ENCODE measurements around the gene CDHR3.
A peak's percentile ranks its signal among the peaks of the same experiment; 100 is the strongest.

Gene CDHR3

GRCh38 chr7:106031300-106032035 is 68.4 kb downstream of the CDHR3 start:
- DNase-seq: no peak

- DNase-seq: no peak
Observed at GRCh38 chr7:106032295-106032694, 69.2 kb downstream of the CDHR3 start.

- DNase-seq: no peak
Observed at GRCh38 chr7:106033735-106034134, 70.7 kb downstream of the CDHR3 start.

- no peak for DNase-seq
Observed at GRCh38 chr7:106034383-106034782, 71.3 kb downstream of the CDHR3 start.

GRCh38 chr7:106035568-106035967 is 72.5 kb downstream of the CDHR3 start:
- DNase-seq: no peak

- no peak for DNase-seq
Observed at GRCh38 chr7:106036004-106036403, 72.9 kb downstream of the CDHR3 start.

- no peak for DNase-seq
Observed at GRCh38 chr7:106037489-106038176, 74.6 kb downstream of the CDHR3 start.

GRCh38 chr7:106038289-106038688 is 75.2 kb downstream of the CDHR3 start:
- DNase-seq: no peak

- DNase-seq: no peak
Observed at GRCh38 chr7:106038916-106039315, 75.9 kb downstream of the CDHR3 start.

- DNase-seq: no peak
Observed at GRCh38 chr7:106039486-106040060, 76.5 kb downstream of the CDHR3 start.

- DNase-seq: peak; percentile 24 to 27
Observed at GRCh38 chr7:106041140-106041717, 78.2 kb downstream of the CDHR3 start.

- no peak for DNase-seq
Observed at GRCh38 chr7:106042196-106042611, 79.1 kb downstream of the CDHR3 start.

- no peak for DNase-seq
Observed at GRCh38 chr7:106045139-106045538, 82.1 kb downstream of the CDHR3 start.

GRCh38 chr7:106045586-106045985 is 82.5 kb downstream of the CDHR3 start:
- DNase-seq: no peak

GRCh38 chr7:106047184-106047583 is 84.1 kb downstream of the CDHR3 start:
- DNase-seq: no peak

GRCh38 chr7:106047818-106048705 is 85.0 kb downstream of the CDHR3 start:
- DNase-seq: no peak

GRCh38 chr7:106048706-106049020 is 85.6 kb downstream of the CDHR3 start:
- no peak for DNase-seq

- no peak for DNase-seq
Observed at GRCh38 chr7:106049139-106049752, 86.2 kb downstream of the CDHR3 start.

- DNase-seq: no peak
Observed at GRCh38 chr7:106050002-106050745, 87.1 kb downstream of the CDHR3 start.

GRCh38 chr7:106050746-106051117 is 87.7 kb downstream of the CDHR3 start:
- no peak for DNase-seq

- no peak for DNase-seq
Observed at GRCh38 chr7:106052681-106053080, 89.6 kb downstream of the CDHR3 start.

GRCh38 chr7:106053109-106053508 is 90.0 kb downstream of the CDHR3 start:
- DNase-seq: no peak
